ENCODE measurements around the gene NEURL1B.

NEURL1B gene

GRCh38 chr5:172697123-172698121, 56.4 kb downstream of the NEURL1B start:
- TF ChIP-seq CTCF (conservative IDR thresholded peaks at IDR 0.05; ENCODE audit: low read length) = peak; percentile 94
- peak overlapping the region; percentile 87 for H3K4me3 ChIP-seq (ENCODE audit: low read length)
- peak; percentile 79 for DNase-seq (ENCODE audit: low read depth)

GRCh38 chr5:172699423-172699822, 58.4 kb downstream of the NEURL1B start:
- TF ChIP-seq CTCF (conservative IDR thresholded peaks at IDR 0.05; ENCODE audit: low read length) = no peak
- no peak for DNase-seq (ENCODE audit: low read depth)
- no peak overlapping the region for H3K4me3 ChIP-seq (ENCODE audit: low read length)

DNA sequence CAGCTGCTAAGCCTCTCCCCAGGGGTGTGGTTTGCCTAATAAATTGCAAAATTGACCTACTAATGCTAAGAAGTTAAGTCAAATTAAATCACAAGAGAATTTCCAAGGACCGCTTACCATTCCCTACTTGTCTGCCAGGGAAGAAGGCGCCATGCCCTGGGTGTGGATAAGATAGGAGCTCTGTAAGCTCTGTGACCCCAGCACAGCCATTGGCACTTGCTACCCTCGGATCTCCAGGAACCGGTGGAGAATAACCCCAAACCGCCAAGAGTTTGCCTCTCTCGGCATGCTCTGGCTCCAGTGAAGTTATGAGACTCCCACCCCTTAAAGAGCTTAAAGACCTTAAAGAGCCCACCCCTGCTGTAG, 58.9 kb downstream of the NEURL1B start:
- no peak for TF ChIP-seq CTCF (conservative IDR thresholded peaks at IDR 0.05; ENCODE audit: low read length)
- no peak overlapping the region for H3K4me3 ChIP-seq (ENCODE audit: low read length)
- DNase-seq (ENCODE audit: low read depth) = no peak

GRCh38 chr5:172700365-172701290, 59.6 kb downstream of the NEURL1B start:
- no peak overlapping the region for H3K4me3 ChIP-seq (ENCODE audit: low read length)
- no peak for DNase-seq (ENCODE audit: low read depth)
- no peak for TF ChIP-seq CTCF (conservative IDR thresholded peaks at IDR 0.05; ENCODE audit: low read length)

DNA sequence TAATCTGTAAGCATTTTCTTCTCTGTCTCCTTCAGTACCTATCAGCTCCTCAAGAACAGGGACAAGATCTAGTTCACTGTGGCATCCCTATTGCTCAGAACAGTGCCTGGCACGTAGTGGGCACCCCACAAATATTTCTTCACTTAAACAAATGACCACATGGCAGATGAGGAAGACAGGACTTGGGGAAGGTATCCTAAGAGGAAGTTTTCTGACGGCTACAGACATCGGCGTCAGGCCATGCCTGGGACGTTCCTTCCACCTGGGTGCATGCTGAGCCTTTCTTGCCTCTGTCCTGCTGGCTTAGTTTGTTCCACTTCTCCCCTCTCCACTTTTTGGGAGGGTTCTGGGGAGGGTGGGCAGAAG, 60.2 kb downstream of the NEURL1B start:
- TF ChIP-seq CTCF (conservative IDR thresholded peaks at IDR 0.05; ENCODE audit: low read length) = no peak
- no peak overlapping the region for H3K4me3 ChIP-seq (ENCODE audit: low read length)
- DNase-seq (ENCODE audit: low read depth) = no peak

DNA sequence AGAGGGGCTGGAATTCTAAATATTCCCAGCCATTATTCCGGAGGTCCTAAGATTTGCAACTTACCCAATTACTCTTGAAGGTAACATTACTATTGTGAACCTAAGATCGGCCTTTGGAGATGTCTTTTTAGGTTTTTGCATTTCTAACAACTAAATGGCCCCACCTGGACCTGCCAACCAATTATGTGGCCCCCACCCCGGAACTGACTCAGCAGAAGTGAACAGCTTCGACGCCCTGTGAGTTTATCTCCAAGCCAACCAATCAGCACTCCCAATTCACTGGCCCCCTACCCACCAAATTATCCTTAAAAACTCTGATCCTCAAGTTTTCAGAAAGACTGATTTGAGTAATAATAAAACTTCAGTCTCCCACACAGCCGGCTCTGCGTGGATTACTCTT, 62.9 kb downstream of the NEURL1B start:
- no peak overlapping the region for H3K4me3 ChIP-seq (ENCODE audit: low read length)
- DNase-seq (ENCODE audit: low read depth) = no peak
- no peak for TF ChIP-seq CTCF (conservative IDR thresholded peaks at IDR 0.05; ENCODE audit: low read length)
